ENCODE measurements around the gene KRT31. TPM values are rescaled to one million over a fixed set of nuclear protein-coding genes. Genes with fewer than 3 reads are reported as not detected.
"Not testable (repeated sequence)": the region's sequence is repeated elsewhere in the genome, so short reads cannot be mapped to it uniquely, and the experiment has no call there.

The KRT31 gene
- total RNA-seq, 2 experiments from 2014 or later: not detected

DNA sequence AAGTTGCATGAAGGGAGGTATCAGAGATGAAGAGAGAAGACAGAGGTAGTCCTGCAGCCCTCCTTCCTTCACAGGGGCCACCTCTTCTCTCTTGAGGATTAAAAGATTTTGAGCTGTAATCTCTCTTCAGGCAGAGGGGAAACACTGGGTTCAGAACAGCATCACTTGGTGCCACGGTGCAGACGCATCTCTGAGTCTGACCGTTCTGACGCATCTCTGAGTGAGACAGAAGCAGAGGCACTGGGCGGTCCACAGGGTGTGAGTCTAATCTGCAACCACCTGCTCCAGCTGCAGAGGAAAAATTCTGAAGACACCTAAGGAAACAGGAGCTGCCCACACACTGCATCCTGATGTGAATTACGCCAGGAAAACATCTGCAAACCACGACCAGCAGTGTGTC lies 32.3 kb upstream of the KRT31 start:
- no peaks in the 10 kb centered on the region for H3K27me3 Mint-ChIP-seq (ENCODE audit: low read depth)
- CTCF ChIA-PET: no interaction called here
- no peak for DNase-seq
- intact Hi-C loops (cut with micrococcal nuclease): no loop called here
- no peak overlapping the region for H3K4me3 Mint-ChIP-seq
- H3K27ac Mint-ChIP-seq: no peak overlapping the region
- H3K4me1 Mint-ChIP-seq (ENCODE audit: low read depth): peaks cover 4% of the 10 kb centered on the region
- H3K9me3 Mint-ChIP-seq: no peaks in the 10 kb centered on the region
- no peaks in the 10 kb centered on the region for H3K36me3 Mint-ChIP-seq (ENCODE audit: low read depth)

DNA sequence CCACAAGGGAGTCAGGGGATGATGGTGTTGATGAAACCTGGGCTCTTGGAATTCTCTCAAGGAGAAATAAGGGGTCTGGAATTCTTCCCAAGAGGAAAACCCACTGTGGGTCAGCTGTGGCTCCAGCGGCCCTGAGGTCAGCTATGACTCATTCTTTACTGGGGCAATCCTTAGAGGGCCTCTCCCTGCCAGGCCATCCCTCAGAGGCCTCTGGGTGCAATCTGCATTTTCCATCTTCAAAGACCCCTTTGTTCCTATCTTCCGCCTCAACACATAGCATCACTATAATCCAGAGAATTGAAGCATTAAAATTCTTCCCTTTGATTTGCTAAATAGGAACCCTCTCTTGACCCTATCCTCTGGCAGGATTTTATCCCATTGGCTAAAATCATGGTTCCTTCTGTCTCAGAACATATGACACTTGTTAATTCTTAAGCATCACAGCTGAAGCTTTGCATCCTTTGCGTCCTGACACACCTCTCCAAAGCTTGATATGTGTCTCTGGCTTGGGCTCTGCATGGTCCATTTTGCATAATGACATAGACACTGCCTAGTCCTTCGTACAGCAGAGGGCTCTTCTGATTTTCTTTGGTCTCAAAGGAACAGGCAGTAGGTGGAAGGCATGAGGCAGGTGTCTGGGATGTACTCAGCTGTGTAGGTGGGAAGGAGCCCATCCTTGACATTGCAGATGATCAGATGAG lies 31.3 kb upstream of the KRT31 start:
- DNase-seq: no peak
- H3K4me1 Mint-ChIP-seq (ENCODE audit: low read depth): no peaks in the 10 kb centered on the region
- H3K27ac Mint-ChIP-seq: no peak overlapping the region
- intact Hi-C loops (cut with micrococcal nuclease): no loop called here
- H3K4me3 Mint-ChIP-seq: no peak overlapping the region
- H3K27me3 Mint-ChIP-seq (ENCODE audit: low read depth): no peaks in the 10 kb centered on the region
- no peaks in the 10 kb centered on the region for H3K9me3 Mint-ChIP-seq
- CTCF ChIA-PET: no interaction called here
- no peaks in the 10 kb centered on the region for H3K36me3 Mint-ChIP-seq (ENCODE audit: low read depth)

DNA sequence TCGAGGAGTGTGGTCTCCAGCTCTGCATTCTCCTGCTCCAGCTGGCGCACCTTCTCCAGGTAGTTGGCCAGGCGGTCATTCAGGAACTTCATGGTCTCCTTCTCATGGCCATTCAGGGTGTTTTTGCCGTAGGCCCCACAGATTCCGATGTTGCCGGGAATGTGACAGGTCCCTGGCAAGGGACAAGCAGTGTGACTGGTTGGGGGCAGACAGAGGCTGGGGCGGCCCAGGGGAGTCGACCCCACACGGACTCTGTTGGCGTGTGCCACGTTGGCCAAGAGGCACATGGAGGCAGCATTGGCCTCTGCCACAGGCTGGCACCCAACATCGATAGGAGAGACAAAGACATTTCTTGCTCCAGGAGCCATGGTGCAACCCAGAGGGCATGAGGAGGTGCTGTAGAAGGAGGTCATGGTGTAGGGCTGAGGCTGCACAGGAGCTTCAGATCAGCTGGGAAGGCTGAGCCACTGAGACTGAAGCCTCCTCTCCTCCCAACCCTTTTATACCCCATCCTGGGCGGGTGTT lies 26.8 kb upstream of the KRT31 start, which contains the start of gene KRT37:
Gene KRT37, minus strand, starts transcription at position 475 of the 525 bp plus-strand sequence. Its CDS starts 62 bp downstream, at position 413.
- CTCF ChIA-PET: no interaction called here
- Mint-ChIP-seq H3K27me3 (ENCODE audit: low read depth) (no peaks in the 10 kb centered on the region), H3K4me1 (ENCODE audit: low read depth) (peaks cover 4% of the 10 kb centered on the region), H3K9me3 (no peaks in the 10 kb centered on the region), H3K27ac (no peak within 1 kb of the TSS), H3K4me3 (no peak within 1 kb of the TSS), H3K36me3 (ENCODE audit: low read depth) (no peaks in the 10 kb centered on the region)
- intact Hi-C loops (cut with micrococcal nuclease): no loop called here
- DNase-seq: no peak

DNA sequence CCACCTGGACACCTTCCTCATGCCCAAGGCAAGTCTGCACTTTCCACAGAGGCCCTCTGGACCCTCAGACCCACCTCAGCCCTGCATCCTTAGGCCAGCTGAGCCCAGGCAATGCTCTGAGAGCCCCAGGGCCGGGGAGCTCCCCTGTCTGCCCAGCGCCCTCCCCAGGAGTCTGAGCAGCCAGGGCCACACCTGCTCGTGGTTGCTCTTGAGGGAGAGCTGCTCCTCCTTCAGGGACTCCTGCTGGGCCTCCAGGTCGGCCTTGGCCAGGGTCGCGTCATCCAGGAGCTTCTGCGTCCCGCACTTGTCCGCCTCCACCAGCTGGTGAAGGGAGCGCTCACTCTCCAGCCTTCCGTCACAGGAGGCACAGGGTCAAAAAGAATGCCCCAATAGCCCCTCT lies 25.2 kb upstream of the KRT31 start:
- DNase-seq; H3K27me3 Mint-ChIP-seq (ENCODE audit: low read depth); H3K4me3 Mint-ChIP-seq; H3K9me3 Mint-ChIP-seq; H3K27ac Mint-ChIP-seq; intact Hi-C loops (cut with micrococcal nuclease); CTCF ChIA-PET; H3K36me3 Mint-ChIP-seq (ENCODE audit: low read depth); H3K4me1 Mint-ChIP-seq (ENCODE audit: low read depth): not testable (repeated sequence)

DNA sequence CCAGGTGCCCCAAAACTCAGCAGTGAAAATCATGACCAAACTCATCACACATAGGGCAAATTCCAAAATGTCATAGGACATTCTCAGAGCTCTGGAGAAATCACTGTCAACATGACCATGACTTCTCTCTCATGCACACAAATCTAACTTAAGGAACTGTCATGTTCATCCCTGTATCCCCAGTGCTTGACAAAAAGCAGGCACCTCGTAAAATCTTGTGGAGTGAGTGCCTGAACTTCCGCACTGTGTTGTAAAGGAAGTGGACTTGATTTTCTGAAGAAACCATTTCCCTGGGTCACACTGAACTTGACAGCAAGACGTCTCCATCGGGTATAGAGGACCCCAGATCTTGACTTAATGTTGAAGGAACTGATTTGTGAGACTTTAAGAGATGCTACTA lies 24.2 kb upstream of the KRT31 start:
- H3K9me3 Mint-ChIP-seq: no peaks in the 10 kb centered on the region
- CTCF ChIA-PET: no interaction called here
- intact Hi-C loops (cut with micrococcal nuclease): no loop called here

DNA sequence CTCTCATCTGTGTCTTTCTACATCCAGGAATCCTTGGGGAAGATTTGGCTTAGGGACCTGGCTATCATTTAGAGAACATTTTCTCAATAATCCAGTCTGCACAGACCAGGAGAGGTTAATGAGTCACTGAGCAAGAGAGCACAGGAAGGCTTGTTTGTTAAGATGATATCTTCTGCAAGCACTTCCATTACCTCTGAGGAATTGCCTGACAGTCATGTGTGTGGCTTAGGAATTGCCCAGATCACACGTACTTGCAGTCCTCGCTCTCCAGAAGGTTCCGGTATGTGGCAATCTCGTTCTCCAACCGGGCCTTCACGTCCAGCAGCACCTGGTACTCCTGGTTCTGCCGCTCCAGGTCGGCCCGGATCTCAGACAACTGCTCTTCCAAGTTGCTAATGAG lies 23.7 kb upstream of the KRT31 start:
- CTCF ChIA-PET: no interaction called here
- no peak overlapping the region for H3K4me3 Mint-ChIP-seq
- intact Hi-C loops (cut with micrococcal nuclease): no loop called here
- peaks cover 4% of the 10 kb centered on the region for H3K4me1 Mint-ChIP-seq (ENCODE audit: low read depth)
- no peaks in the 10 kb centered on the region for H3K36me3 Mint-ChIP-seq (ENCODE audit: low read depth)
- no peak for DNase-seq
- H3K27me3 Mint-ChIP-seq (ENCODE audit: low read depth): no peaks in the 10 kb centered on the region
- H3K9me3 Mint-ChIP-seq: no peaks in the 10 kb centered on the region
- H3K27ac Mint-ChIP-seq: no peak overlapping the region

More for the DNA sequence above, 24.2 kb upstream of the KRT31 start:
- Mint-ChIP-seq H3K4me3 (no peak overlapping the region), H3K27ac (no peak overlapping the region), H3K27me3 (ENCODE audit: low read depth) (no peaks in the 10 kb centered on the region), H3K36me3 (ENCODE audit: low read depth) (no peaks in the 10 kb centered on the region), H3K4me1 (ENCODE audit: low read depth) (peaks cover 4% of the 10 kb centered on the region)
- no peak for DNase-seq

DNA sequence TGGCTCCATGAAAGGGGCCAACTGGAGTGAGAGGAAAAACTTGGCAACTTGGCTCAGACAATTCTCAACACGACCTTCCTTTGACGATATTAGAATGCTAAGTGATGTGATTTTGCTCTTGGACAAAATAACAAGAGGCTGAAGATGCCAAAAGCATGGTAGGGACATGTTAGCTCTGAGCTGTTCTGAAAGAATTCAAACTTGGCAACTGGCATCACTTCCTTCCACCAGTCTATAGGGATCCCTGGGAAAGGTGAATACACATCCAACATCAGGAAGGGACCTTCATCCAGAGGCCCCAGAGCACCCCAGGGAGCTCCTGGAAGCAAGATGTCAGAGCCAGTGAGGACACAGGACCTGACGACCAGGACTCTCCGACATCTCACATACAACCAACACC lies 22.7 kb upstream of the KRT31 start:
- intact Hi-C loops (cut with micrococcal nuclease): no loop called here
- H3K9me3 Mint-ChIP-seq: no peaks in the 10 kb centered on the region
- no peaks in the 10 kb centered on the region for H3K27me3 Mint-ChIP-seq (ENCODE audit: low read depth)
- H3K4me1 Mint-ChIP-seq (ENCODE audit: low read depth): peaks cover 4% of the 10 kb centered on the region
- CTCF ChIA-PET: no interaction called here
- DNase-seq: no peak
- H3K4me3 Mint-ChIP-seq: no peak overlapping the region
- H3K27ac Mint-ChIP-seq: no peak overlapping the region
- no peaks in the 10 kb centered on the region for H3K36me3 Mint-ChIP-seq (ENCODE audit: low read depth)

DNA sequence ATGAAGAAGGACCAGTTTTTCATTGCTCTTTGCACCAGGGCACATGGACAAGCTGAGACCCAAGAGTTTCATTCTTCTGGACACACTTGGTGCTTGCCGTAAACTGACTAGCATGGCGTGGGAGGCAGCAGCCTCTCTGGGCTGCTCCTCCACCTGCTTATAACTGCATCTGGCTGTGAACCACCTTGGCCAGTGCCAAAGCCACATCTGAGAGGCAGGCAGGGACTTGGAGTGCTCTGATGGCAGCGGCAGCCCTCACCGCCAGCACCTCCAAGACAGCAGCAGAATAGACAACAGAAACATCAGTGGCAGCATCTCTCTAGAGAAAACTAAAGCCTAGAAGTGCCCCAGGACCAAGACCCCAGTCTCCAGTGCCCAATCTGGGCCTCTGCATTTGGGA lies 22.3 kb upstream of the KRT31 start:
- H3K4me3 Mint-ChIP-seq: no peak overlapping the region
- H3K9me3 Mint-ChIP-seq: no peaks in the 10 kb centered on the region
- CTCF ChIA-PET: no interaction called here
- no peaks in the 10 kb centered on the region for H3K36me3 Mint-ChIP-seq (ENCODE audit: low read depth)
- no peak for DNase-seq
- intact Hi-C loops (cut with micrococcal nuclease): no loop called here
- peaks cover 4% of the 10 kb centered on the region for H3K4me1 Mint-ChIP-seq (ENCODE audit: low read depth)
- H3K27ac Mint-ChIP-seq: no peak overlapping the region
- no peaks in the 10 kb centered on the region for H3K27me3 Mint-ChIP-seq (ENCODE audit: low read depth)

DNA sequence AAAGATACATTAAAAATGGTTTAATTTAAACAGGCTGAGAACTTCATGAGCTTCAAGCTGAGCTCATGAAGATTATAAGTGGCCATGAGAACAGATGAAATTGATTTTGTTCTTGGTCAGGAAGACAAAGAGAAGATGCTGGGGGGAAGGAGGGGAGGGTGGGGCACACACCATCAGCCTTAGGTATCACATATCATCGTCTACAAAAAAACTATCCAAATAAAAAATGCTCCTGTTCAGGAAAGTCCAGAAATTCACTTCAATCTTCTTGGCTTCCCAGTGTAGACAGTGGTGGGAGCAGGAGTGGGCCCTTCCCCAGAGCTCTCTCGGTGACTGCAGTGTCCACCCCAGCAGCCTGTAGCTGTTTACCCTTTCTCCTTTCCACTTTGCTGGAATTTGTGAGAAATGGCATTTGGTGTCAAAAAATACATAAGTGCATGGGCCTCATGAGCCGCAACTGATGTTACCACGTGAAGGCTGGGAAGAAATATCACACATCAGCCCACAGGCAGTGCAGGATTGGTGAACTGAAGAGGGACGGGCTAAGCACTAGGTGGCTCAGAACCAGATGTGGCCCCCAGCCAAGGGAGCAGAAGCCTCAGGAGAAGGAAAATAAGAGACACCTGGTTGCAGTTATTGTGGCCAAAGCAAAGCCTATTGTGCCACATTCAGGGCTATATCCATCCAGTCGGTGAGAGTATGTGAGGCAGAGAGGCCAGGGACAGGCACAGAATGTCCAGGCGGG lies 20.9 kb upstream of the KRT31 start:
- intact Hi-C loops (cut with micrococcal nuclease): no loop called here
- H3K4me3 Mint-ChIP-seq: no peak overlapping the region
- no peaks in the 10 kb centered on the region for H3K36me3 Mint-ChIP-seq (ENCODE audit: low read depth)
- no peak overlapping the region for H3K27ac Mint-ChIP-seq
- DNase-seq: no peak
- peaks cover 4% of the 10 kb centered on the region for H3K4me1 Mint-ChIP-seq (ENCODE audit: low read depth)
- CTCF ChIA-PET: interaction anchor here (0.6 to 1.8 kb wide), 4 partner anchors 13 to 96 kb away, joined by 3 to 6 read pairs (median 3); no protein-coding TSS in a partner anchor
- H3K9me3 Mint-ChIP-seq: no peaks in the 10 kb centered on the region
- no peaks in the 10 kb centered on the region for H3K27me3 Mint-ChIP-seq (ENCODE audit: low read depth)

DNA sequence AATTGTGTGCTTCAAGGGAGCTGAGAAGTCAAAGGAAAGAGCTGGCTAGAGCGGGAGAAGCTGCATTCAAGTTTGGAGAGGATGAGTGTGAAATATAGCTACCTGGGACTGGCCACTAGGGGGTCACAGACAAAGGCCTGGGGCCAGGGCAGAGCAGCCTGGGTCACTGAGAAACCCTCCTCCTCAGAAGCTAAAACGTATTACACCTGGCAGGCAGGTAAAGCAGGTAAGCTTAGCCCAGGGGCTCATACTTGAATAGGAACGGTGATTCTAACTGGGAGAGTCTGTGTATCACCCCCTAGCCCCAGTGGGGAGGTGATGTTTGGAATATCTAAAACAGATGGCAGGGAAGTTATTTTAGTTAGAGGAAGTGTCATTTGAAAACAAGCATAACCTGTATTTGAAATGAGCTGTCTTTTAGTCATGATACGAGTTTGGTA lies 20.2 kb upstream of the KRT31 start:
- Mint-ChIP-seq H3K4me3 (no peak overlapping the region), H3K27ac (no peak overlapping the region), H3K9me3 (no peaks in the 10 kb centered on the region), H3K4me1 (ENCODE audit: low read depth) (peaks cover 4% of the 10 kb centered on the region), H3K36me3 (ENCODE audit: low read depth) (no peaks in the 10 kb centered on the region), H3K27me3 (ENCODE audit: low read depth) (no peaks in the 10 kb centered on the region)
- no peak for DNase-seq
- intact Hi-C loops (cut with micrococcal nuclease): no loop called here
- CTCF ChIA-PET: interaction anchor here (0.6 to 1.8 kb wide), 4 partner anchors 12 to 95 kb away, joined by 3 to 6 read pairs (median 3); no protein-coding TSS in a partner anchor

DNA sequence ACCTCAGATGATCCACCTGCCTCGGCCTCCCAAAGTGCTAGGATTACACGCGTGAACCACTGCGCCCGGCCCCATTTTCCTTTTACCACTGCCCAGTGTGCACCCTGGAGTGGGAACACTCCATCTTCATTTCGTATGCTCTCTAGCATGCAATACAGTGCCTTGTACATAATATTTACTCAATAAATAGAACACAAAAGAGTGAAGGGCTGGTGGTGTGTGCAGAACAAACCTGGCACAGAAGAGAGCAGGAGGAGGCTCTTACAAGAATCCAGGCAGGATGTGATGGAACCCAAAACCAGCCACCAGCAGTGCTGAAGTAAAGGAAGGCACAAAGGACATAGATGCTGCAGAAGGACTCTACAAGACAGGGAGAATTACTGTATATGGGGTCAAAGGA lies 19.7 kb upstream of the KRT31 start:
- CTCF ChIA-PET: interaction anchor here (0.7 to 1.8 kb wide), 3 partner anchors 12 to 94 kb away, joined by 3 to 6 read pairs (median 3); no protein-coding TSS in a partner anchor
- intact Hi-C loops (cut with micrococcal nuclease): no loop called here
- Mint-ChIP-seq H3K4me3 (no peak overlapping the region), H3K36me3 (ENCODE audit: low read depth) (no peaks in the 10 kb centered on the region), H3K27ac (no peak overlapping the region), H3K9me3 (no peaks in the 10 kb centered on the region), H3K4me1 (ENCODE audit: low read depth) (peaks cover 4% of the 10 kb centered on the region), H3K27me3 (ENCODE audit: low read depth) (no peaks in the 10 kb centered on the region)
- no peak for DNase-seq

DNA sequence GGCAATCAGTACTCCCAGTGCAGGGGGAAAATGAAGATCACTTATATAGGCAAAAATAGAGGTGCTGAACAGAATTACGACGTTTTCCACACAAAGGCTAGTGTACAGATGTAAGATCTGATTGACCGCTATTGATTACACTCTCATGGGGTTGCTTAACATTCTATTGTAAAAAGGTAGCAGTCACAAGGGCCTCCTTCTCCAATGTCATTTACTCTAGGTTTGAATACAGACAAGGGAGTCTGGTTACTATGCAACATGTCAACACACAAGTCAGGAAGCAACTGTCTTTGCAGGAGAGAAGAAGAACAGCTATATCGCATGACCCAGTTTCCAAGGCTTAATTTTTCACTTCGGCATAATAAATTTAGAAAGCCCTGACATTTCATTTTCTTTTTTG lies 19.1 kb upstream of the KRT31 start:
- no peaks in the 10 kb centered on the region for H3K9me3 Mint-ChIP-seq
- intact Hi-C loops (cut with micrococcal nuclease): no loop called here
- peaks cover 4% of the 10 kb centered on the region for H3K4me1 Mint-ChIP-seq (ENCODE audit: low read depth)

More for the DNA sequence above, 19.1 kb upstream of the KRT31 start:
- Mint-ChIP-seq H3K4me3 (no peak overlapping the region), H3K36me3 (ENCODE audit: low read depth) (no peaks in the 10 kb centered on the region), H3K27ac (no peak overlapping the region), H3K27me3 (ENCODE audit: low read depth) (no peaks in the 10 kb centered on the region)
- CTCF ChIA-PET: no interaction called here
- no peak for DNase-seq
